Measurements from ENCODE around the gene IRF2BP2. TPM values are rescaled to one million over a fixed set of nuclear protein-coding genes. Genes with fewer than 3 reads are reported as not detected.

IRF2BP2 gene
- total RNA-seq, 4 donors from 2014 or later: 71.4 to 107 (median 93.8) TPM

DNA sequence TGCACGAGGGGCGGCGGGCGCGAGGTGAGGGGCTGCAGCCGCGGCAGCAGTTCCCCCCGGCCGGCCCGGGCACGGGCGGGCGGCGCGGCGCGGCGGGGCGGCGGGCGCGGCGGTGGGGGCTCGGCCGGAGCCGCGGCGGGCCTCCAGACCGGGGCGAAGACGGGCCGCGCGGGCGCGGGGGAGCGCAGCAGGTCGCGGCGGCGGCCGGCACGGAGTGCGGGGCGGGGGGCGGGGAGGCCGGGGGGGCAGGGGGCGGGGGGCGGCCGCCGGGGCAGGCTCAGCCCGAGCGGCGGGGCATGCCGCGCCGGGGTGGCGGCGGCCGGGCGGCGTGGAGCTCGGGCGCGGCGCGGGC, 311 bp downstream of the IRF2BP2 start:
- H3K4me3 ChIP-seq: peak overlapping the region in 3 of 4 donors; percentile 65 to 84 (median 66)
- peak overlapping the region; percentile 98 to 100 (median 99) for H3K27ac ChIP-seq
- no peak for TF ChIP-seq EP300 (IDR thresholded peaks at IDR 0.05)
- TF ChIP-seq CTCF (IDR thresholded peaks at IDR 0.05): no peak
- no peak for TF ChIP-seq POLR2A (IDR thresholded peaks at IDR 0.05)
- no peaks in the 10 kb centered on the region for H3K9me3 ChIP-seq
- H3K4me1 ChIP-seq: peaks cover 0 to 54% (median 31%) of the 10 kb centered on the region in 4 donors
- no CpG with 5 or more reads among the region's 67 CpGs for WGBS, 2 donors
- no peak for DNase-seq (ENCODE audit: low spot score in 2 of 2)
- no peaks in the 10 kb centered on the region for H3K27me3 ChIP-seq
- peaks cover 0 to 23% (median 0%) of the 10 kb centered on the region in 3 donors for H3K36me3 ChIP-seq

- no peak for DNase-seq (ENCODE audit: low spot score in 2 of 2)
Measured at GRCh38 chr1:234608911-234609690, 877 bp downstream of the IRF2BP2 start.

GRCh38 chr1:234608025-234608910, 1.7 kb downstream of the IRF2BP2 start:
- Histone ChIP-seq H3K27ac (peak overlapping the region; percentile 98 to 100 (median 99)), H3K36me3 (peaks cover 0 to 23% (median 0%) of the 10 kb centered on the region in 3 donors), H3K9me3 (no peaks in the 10 kb centered on the region), H3K27me3 (no peaks in the 10 kb centered on the region), H3K4me1 (peaks cover 6 to 54% (median 32%) of the 10 kb centered on the region in 4 donors), H3K4me3 (peak overlapping the region; percentile 66 to 87 (median 83))
- 1% methylated on average over 20 to 68 of the region's 68 CpGs for WGBS, 2 donors
- peak; percentile 60 to 86 for DNase-seq (ENCODE audit: low spot score in 2 of 2)
- TF ChIP-seq EP300 (IDR thresholded peaks at IDR 0.05) (peak in 1 of 2 donors; percentile 98), CTCF (IDR thresholded peaks at IDR 0.05) (peak in 2 of 5 experiments; percentile 21 to 22), POLR2A (IDR thresholded peaks at IDR 0.05) (peak; percentile 65 to 68)

More at GRCh38 chr1:234608911-234609690, 877 bp downstream of the IRF2BP2 start:
- peaks cover 0 to 23% (median 0%) of the 10 kb centered on the region in 3 donors for H3K36me3 ChIP-seq
- H3K27ac ChIP-seq: peak overlapping the region; percentile 98 to 100 (median 99)
- peak overlapping the region; percentile 66 to 87 (median 83) for H3K4me3 ChIP-seq
- H3K4me1 ChIP-seq: peaks cover 4 to 54% (median 30%) of the 10 kb centered on the region in 4 donors
- WGBS, 2 donors: 0 to 1% methylated on average over 14 to 37 of the region's 121 CpGs
- peak in 1 of 5 experiments; percentile 0 for TF ChIP-seq CTCF (IDR thresholded peaks at IDR 0.05)
- TF ChIP-seq POLR2A (IDR thresholded peaks at IDR 0.05): no peak
- peak in 1 of 2 donors; percentile 54 for TF ChIP-seq EP300 (IDR thresholded peaks at IDR 0.05)
- H3K27me3 ChIP-seq: no peaks in the 10 kb centered on the region
- no peaks in the 10 kb centered on the region for H3K9me3 ChIP-seq

DNA sequence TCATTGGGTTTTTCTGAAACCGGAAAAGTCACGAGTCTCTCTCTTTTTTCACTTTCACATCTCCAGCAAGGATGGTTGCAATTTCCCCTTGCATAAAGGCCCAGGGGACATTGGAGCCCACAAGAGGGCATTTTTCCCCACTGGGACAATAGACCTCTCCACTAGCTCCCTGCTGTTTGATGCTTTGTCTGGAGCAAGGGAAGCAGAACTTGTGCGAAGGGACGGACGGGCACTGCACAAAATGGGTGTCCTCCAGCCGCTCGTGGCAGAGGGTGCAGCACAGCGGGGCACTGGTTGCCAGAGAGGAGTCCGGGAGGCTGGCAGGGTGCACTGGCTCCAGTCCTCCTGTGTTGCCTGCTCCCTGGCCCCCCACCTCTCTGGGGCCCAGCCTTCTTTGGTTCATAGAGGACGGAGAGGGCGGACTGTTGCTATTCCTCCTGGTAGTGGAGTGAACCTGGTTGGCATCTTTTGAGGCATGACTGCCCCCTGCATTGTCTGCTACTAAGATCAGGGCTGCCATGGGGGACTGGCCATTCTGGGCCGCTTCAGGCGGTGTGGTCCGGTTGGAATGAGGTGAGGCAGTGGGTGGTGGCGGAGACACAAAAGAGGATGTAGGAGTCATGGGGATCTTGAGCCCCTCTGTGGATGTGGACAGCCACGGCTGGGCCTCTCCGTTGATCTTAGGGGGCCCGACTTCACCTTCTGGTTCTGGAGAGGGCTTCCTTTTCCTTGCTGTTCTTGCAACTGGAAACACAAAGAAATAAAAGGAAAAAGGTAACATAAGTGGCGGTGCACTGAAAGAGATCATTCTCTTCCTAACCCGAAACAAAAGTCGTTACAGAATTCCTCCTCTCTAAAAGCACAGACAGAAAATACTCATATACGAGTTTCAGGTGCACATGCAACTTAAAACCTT, 2.6 kb downstream of the IRF2BP2 start:
- no peak for DNase-seq (ENCODE audit: low spot score in 2 of 2)
- TF ChIP-seq CTCF (IDR thresholded peaks at IDR 0.05) (peak in 3 of 5 experiments; percentile 8 to 15 (median 11)), EP300 (IDR thresholded peaks at IDR 0.05) (peak in 1 of 2 donors; percentile 5), POLR2A (IDR thresholded peaks at IDR 0.05) (peak in 1 of 2 donors; percentile 31)
- no peaks in the 10 kb centered on the region for H3K27me3 ChIP-seq
- peaks cover 6 to 54% (median 36%) of the 10 kb centered on the region in 4 donors for H3K4me1 ChIP-seq
- no peaks in the 10 kb centered on the region for H3K9me3 ChIP-seq
- peak overlapping the region; percentile 66 to 87 (median 83) for H3K4me3 ChIP-seq
- 3 to 4% methylated on average over 22 of the region's 22 CpGs for WGBS, 2 donors
- peak overlapping the region; percentile 98 to 100 (median 99) for H3K27ac ChIP-seq
- H3K36me3 ChIP-seq: peaks cover 0 to 23% (median 0%) of the 10 kb centered on the region in 3 donors

Measured in tibial nerve (tissue), 4 donors.